NCI-H748 (cell line): ENCODE results near the gene TARS1.

ENCODE experiments used
- DNase-seq: peaks from one replicate; lab custom pipeline; 2025; ENCODE audit not compliant: unreplicated experiment; lab: John Stamatoyannopoulos, UW

TARS1 gene

GRCh38 chr5:33438996-33439395 lies 1.8 kb upstream of the TARS1 start:
- no peak for DNase-seq

GRCh38 chr5:33439905-33440481 lies 772 bp upstream of the TARS1 start:
- DNase-seq, result peak; percentile 62

GRCh38 chr5:33441241-33442177 lies 744 bp downstream of the TARS1 start:
- peak; percentile 42 for DNase-seq

GRCh38 chr5:33444542-33444941 lies 3.8 kb downstream of the TARS1 start:
- DNase-seq, result no peak

- no peak for DNase-seq
Measured at GRCh38 chr5:33445798-33446197, 5.0 kb downstream of the TARS1 start.

- DNase-seq, result no peak
Measured at GRCh38 chr5:33448118-33448517, 7.4 kb downstream of the TARS1 start.

DNA sequence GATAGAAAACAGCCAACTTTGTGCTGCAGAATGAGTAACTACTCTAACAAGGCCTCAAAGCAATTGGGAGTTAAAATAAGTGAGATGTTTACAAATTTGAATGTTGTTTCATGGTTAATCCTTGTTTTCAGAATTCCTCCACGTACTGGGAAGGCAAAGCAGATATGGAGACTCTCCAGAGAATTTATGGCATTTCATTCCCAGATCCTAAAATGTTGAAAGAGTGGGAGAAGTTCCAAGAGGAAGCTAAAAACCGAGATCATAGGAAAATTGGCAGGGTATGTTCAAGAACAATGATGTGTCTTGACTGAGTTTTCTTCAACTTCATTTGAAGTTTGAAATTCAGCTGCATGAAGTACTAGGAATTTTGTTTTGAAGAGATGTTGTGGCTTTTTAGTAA lies 16.4 kb downstream of the TARS1 start:
- DNase-seq, result no peak

- DNase-seq, result no peak
Measured at GRCh38 chr5:33457817-33458216, 17.1 kb downstream of the TARS1 start.

DNA sequence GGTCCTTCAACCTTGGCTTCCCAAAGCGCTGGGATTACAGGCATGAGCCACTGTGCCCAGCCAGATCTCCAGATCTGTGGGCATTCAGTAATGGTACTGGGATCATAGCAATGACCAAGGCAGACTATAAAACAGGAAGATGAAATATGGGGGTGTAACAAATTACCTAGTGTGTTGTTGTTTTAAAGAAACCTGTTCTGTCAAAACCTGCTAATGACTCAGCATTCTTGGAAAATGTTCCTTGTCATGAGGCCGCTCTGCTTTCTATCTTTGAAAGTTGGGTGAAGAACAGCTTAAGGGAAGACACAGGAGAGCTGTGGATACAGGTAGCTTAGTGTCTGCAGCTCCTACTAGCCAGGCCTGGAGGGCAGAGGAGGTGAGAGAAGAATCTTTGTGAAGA lies 19.4 kb downstream of the TARS1 start:
- DNase-seq, result no peak

GRCh38 chr5:33462456-33462855 lies 21.7 kb downstream of the TARS1 start:
- DNase-seq, result no peak

DNA sequence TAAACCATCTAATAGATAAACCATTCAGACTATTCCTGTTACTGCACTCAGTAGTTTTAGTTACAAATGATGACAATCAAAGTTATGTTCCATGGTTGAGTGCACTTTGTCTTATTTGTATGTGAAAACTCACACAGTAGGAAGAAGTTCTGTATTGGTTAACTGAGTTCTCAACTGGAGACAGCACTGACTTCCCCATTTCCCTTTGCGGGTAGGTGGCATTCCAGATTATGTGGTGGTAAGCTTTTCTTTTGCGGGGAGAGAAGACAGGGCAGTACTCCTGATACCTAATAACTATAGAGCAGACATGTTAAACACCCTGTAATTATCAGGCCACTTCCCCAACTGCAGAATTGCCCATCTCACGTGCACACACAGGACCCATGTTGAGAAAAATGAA lies 24.4 kb downstream of the TARS1 start:
- DNase-seq, result no peak

- DNase-seq, result no peak
Measured at GRCh38 chr5:33468775-33469435, 28.1 kb downstream of the TARS1 start.

DNA sequence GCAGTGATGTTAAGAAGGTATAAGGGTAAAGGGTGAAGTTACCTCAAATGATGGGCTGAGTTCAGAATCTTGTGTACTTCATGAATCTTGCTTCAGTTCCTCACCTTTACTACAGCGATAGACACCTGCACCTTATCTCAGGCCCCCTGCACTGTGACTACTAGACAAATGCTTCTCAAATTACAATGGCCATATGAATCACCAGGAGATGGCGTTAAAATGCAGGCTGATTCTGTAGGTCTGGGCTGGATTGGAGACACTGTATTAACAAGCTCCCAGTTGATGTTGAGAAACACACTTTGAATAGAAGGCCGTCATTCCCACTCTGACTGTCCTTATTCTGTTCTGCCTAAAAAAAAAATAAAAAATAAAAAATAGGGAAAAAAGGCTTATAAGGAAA lies 29.8 kb downstream of the TARS1 start:
- DNase-seq, result peak; percentile 80

DNA sequence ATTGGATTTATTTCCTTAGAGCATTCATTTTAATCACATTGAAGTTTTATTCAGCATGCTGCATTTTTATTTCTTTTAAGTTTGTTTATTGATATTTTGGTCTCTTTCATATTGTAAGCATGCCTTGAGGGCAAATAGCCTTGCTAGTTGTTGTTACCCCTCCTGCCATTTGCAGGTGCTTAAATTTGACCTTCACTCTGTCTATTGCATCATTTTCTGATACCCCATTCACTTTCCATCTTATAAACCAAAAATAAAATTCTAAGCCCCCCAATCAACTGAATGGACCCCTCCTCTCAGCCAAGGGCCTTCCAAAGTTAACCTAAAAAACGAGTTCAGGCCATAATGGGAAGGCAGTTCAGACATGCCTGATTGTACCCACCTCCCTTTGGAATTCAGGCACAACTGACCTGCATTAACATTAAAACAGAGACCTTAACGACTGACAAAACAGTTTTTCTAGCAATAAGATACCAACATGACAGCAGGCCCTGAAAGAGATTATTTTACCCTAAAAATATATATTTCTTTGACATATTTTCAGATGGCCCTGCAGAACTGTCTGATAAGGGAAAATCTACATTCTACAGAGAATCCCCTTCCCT lies 32.1 kb downstream of the TARS1 start:
- no peak for DNase-seq

DNA sequence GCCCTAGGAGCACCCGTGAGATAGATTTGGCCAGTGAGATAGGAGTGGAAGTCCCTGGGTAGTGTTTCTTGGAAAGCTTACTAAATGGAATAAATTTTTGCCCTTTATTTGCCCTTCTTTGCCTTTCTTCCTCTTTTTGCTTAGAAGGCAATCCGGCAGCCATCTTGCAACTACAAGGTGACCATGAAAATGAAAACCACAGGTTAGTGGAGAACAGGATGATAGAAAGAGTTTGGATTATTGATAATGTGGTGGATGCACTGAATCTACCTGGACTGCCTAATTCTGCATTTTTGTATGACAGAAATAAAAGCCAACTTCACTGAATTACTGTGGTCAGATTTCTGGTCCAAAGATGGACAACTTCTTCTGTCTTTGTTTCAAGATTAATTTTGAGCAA lies 33.2 kb downstream of the TARS1 start:
- no peak for DNase-seq

GRCh38 chr5:33474931-33475499 lies 34.2 kb downstream of the TARS1 start:
- DNase-seq, result no peak

- DNase-seq, result no peak
Measured at GRCh38 chr5:33475706-33476105, 34.9 kb downstream of the TARS1 start.

DNA sequence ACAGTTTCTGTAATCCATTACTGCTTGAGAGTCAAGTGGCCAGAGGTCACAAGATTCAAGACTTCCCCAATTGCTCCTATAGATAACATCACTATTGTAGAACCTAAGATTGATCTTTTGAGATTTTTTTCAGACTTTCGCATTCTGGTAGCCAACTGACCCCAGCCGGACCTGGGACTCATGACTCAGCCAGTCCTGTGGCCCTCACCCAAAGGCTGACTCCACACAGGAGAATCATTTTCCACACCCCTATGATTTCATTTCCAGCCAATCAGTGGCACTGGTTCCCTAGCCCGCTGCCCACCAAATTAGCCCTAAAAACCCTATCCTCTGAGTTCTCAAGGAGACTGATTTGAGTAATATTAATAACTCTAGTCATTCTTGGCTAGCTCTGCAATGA lies 36.2 kb downstream of the TARS1 start:
- DNase-seq, result no peak

DNA sequence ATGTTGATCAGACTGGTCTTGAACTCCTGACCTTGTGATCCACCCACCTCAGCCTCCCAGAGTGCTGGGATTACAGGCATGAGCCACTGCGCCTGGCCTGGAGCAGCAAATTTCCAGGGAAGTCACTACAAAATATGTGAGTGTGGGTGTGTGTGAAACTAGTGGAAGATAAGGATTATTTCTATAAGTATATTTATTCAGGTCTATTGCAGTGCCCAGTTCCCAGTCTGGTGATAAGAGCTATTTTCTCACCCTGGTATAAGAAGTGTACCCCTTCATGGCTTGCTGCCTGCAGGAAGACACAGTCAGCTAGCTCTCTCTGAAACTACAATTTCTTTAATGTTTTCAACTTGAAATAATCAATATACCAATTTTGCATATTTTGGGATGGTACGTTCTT lies 37.1 kb downstream of the TARS1 start:
- no peak for DNase-seq

DNA sequence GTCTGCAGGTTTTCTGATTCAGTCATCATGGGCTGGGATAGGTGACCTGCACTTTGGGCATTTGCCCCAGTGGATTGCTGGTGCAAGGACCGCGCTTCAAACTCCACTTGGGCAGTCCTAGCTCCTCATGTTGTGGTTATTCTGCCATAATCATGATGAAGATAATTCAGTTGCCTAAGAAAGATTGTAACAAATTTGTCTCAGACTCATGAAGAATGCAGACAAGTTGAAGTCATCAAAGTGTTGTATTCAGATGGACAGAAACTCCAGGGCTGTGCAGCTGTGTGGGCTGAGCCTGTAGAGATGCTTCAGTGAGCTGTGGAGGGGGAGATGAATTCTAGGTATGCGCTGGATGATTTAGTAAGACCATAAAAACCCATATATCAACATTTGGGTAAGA lies 38.5 kb downstream of the TARS1 start:
- DNase-seq, result no peak

GRCh38 chr5:33480876-33481275 lies 40.1 kb downstream of the TARS1 start:
- no peak for DNase-seq
